Neural crest cell (in vitro differentiated cells): ENCODE measurements around the gene RDH5. TPM values are rescaled to one million over a fixed set of nuclear protein-coding genes. Genes with fewer than 3 reads are reported as not detected.
A peak's percentile ranks its signal among the peaks of the same experiment; 100 is the strongest.

Experiments used
- DNase-seq: peaks from one replicate; pipeline ENCODE4 v3.0.0; 2021; ENCODE audit warnings: low read depth, mixed read lengths, low spot score
- H3K27ac Mint-ChIP-seq: one replicate; pipeline ENCODE4 v1.8.0; 2021; ENCODE audit warnings: mild to moderate bottlenecking, mixed read lengths; ENCODE audit not compliant: unreplicated experiment
- H3K27me3 Mint-ChIP-seq: 2 replicates; pipeline ENCODE4 v1.8.0; 2021; ENCODE audit warnings: low read depth, mild to moderate bottlenecking, mixed read lengths
- H3K36me3 Mint-ChIP-seq: 2 replicates; pipeline ENCODE4 v1.8.0; 2021; ENCODE audit warnings: low read depth, mild to moderate bottlenecking, mixed read lengths
- H3K4me1 Mint-ChIP-seq: 2 replicates; pipeline ENCODE4 v1.8.0; 2021; ENCODE audit warnings: mixed read lengths
- H3K4me3 Mint-ChIP-seq: one replicate; pipeline ENCODE4 v1.8.0; 2021; ENCODE audit warnings: mild to moderate bottlenecking, mixed read lengths
- H3K9me3 Mint-ChIP-seq: 2 replicates; pipeline ENCODE4 v1.8.0; 2021; ENCODE audit warnings: mixed read lengths
- total RNA-seq: library from RNA; stranded (reverse); gene quantifications from 2 replicates; pipeline ENCODE4 v1.2.1, GENCODE V29; 2021
- TF ChIP-seq, protein P1 (sequence below): fragments of 200-600 bp; sonication (generic); conservative IDR thresholded peaks from 2 replicates; pipeline ENCODE4 v1.5.0; 2021; ENCODE audit warnings: antibody characterized with exemption, mild to moderate bottlenecking

RDH5 gene
- total RNA-seq, 1 donor from 2014 or later = 14.2 TPM

DNA sequence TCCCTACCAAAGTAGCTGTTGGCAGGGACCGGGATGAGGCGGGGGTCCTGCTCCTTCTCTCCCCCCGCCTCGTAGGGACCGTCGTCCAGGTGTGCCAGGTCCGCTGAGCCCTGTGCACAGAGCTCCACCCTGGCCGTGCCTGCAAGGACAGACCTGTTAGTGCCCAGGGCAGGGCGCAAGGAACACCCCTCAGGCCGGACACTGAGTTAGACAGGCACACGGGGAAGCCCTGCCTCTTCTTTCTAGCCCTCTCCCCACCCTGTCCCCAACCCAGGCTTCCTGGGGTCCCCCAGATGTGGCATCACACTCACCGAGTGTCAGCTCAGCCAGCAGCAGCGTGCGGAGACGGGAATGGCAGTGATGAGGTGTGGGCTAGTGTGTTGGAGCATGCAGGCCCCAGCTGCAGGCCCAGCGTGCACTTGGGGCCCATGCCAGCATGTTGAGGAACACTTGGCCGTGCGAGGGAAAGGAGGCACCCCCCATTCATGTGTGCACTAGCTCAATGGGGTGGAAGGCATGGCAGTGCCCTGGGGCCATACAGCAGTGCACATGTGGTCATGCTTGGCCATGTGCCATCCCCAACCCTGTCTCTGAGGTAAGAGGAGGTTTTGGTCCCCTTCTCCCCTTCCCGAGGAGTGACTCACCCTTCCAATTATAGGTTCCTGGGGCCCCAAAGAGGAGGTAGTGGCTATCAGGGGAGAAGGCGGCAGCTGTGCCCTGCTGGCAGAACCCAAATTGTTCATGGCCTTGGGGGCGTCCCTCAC lies 19.8 kb upstream of the RDH5 start:
- TF ChIP-seq, protein P1, sequence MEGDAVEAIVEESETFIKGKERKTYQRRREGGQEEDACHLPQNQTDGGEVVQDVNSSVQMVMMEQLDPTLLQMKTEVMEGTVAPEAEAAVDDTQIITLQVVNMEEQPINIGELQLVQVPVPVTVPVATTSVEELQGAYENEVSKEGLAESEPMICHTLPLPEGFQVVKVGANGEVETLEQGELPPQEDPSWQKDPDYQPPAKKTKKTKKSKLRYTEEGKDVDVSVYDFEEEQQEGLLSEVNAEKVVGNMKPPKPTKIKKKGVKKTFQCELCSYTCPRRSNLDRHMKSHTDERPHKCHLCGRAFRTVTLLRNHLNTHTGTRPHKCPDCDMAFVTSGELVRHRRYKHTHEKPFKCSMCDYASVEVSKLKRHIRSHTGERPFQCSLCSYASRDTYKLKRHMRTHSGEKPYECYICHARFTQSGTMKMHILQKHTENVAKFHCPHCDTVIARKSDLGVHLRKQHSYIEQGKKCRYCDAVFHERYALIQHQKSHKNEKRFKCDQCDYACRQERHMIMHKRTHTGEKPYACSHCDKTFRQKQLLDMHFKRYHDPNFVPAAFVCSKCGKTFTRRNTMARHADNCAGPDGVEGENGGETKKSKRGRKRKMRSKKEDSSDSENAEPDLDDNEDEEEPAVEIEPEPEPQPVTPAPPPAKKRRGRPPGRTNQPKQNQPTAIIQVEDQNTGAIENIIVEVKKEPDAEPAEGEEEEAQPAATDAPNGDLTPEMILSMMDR = no peak

DNA sequence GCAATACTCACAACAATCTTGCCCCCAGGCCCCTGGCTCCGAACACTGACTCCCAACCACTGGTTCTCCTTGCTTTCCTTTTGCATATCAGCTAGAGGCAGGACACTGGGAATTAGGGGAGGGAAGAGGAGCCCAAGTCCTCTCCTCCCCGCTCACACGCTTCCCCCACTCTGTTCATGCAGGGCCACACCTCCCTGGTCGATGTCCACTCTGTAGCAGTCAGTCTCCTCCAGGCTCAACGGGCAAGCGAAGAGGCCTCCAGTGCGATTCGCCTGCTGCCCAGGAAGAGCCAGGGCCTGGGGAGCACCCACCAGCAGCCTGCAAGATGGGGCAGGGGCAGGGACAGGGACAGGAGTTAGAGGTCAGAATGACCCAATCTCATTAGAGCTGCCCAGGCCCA lies 17.3 kb upstream of the RDH5 start:
- no peak for DNase-seq
- no peaks in the 10 kb centered on the region for H3K36me3 Mint-ChIP-seq
- H3K27me3 Mint-ChIP-seq = peaks cover 15% of the 10 kb centered on the region
- TF ChIP-seq, protein P1 = no peak
- no peaks in the 10 kb centered on the region for H3K9me3 Mint-ChIP-seq
- no peak overlapping the region for H3K27ac Mint-ChIP-seq
- H3K4me1 Mint-ChIP-seq = peaks cover 34% of the 10 kb centered on the region
- H3K4me3 Mint-ChIP-seq = peak overlapping the region; percentile 49

More for the DNA sequence above, 19.8 kb upstream of the RDH5 start:
- Mint-ChIP-seq H3K9me3 (no peaks in the 10 kb centered on the region), H3K4me3 (no peak overlapping the region), H3K36me3 (no peaks in the 10 kb centered on the region), H3K4me1 (peaks cover 14% of the 10 kb centered on the region), H3K27ac (no peak overlapping the region), H3K27me3 (no peaks in the 10 kb centered on the region)
- DNase-seq = no peak

DNA sequence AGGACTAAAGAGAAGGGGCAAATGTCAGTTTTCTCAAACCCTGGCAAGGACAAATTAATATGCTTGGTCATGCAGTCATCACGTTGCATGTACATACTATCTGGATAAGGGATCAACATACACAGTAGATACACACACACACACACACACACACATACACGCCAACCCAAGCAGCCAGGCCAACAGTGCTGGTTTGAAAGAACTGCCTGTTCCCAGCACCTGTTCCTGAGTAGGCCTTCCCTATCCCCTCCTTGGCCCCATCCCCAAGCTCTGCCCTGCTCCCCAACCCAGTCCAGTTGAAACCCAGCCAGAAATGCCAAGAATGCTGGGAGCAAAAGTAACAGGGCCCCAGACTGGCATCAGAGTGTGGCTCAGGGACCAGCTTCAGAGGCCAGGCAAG lies 16.9 kb upstream of the RDH5 start:
- TF ChIP-seq, protein P1 = no peak
- Mint-ChIP-seq H3K27me3 (peaks cover 19% of the 10 kb centered on the region), H3K4me1 (peaks cover 38% of the 10 kb centered on the region), H3K27ac (no peak overlapping the region), H3K9me3 (no peaks in the 10 kb centered on the region), H3K36me3 (no peaks in the 10 kb centered on the region), H3K4me3 (peak overlapping the region; percentile 49)
- no peak for DNase-seq

DNA sequence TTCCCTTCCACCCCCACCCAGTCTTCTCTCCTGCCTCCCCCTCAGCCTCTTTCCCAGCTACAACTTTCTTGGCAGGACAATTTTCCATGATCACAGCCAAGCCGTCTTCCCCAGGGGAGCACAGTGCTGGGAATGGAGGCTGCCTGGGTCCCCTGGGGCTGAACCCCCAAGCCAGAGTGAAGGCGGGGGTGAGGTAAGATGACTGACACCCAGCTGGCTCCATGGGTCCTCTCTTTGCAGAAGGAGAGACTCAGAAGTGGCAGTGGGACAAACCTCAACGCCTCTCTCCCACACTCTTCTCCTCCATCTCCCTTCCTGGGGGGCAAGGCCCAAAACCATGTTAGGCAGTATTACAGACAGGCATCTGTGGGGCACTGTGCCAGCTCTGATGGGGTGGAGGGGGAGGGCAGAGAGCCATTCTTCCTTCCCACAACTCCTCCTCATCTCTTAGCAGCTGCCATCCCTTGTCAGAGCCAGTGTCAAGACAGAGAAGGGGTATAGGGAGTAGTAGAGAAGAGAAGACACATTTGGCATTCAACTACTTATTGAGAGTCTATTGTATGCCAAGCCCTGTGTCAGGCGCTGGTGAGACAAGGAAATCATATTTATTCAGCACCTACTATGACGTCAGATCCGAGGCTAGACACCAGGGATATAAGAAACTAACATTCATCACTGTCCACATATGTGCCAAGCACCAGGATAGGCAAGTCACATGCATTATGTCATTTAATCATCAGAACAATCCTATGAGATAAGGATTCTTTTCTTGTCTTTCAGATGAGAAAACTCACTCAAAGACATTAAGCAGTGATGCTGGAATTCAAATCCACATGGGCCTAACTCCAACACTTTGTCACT lies 16.1 kb upstream of the RDH5 start:
- Mint-ChIP-seq H3K36me3 (no peaks in the 10 kb centered on the region), H3K4me1 (peaks cover 46% of the 10 kb centered on the region), H3K27me3 (peaks cover 27% of the 10 kb centered on the region), H3K27ac (no peak overlapping the region), H3K9me3 (no peaks in the 10 kb centered on the region), H3K4me3 (peak overlapping the region; percentile 87)
- TF ChIP-seq, protein P1 = no peak
- DNase-seq = no peak

DNA sequence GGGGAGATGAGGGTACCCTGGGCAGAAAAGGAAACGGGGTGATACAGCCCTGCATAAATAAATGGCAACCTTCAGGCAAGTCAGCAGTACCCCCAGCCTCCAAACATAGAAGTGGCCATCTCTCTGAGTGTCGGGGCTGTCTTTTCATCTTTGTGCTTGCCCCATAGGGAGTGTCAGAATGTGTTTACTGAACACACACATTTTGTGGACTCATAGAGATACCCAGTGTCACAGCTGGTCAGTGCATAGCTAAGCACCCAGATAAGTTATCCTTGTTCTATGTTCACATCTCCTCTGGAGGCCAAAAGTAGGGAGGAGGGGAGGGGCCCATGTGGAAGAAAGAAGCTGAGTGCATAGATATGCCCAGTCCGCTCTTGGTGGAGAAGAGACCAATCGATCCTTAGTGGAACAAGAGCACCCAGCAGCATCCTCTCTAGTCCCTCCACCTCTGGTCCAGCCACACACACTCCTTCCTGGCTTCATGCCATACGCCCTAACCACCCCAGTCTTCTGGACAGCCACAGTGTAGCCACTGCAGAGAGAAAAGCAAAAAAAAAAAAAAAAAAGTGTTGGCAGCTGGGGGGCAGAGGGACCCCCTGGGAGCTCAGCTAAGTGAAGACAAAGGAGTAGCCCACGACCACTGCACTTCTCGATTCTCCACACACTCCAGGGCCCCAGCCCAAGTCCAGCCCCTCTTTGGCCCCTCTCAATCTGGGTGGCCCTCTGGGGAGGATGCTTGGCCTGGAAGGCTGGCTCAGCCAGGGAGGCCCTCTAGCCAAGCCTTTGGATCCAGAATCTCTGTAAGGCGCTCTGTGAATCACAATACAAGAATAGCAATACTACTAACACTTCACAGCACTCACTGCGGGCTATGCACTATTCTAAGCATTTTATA lies 15.1 kb upstream of the RDH5 start:
- Mint-ChIP-seq H3K36me3 (no peaks in the 10 kb centered on the region), H3K4me3 (peak overlapping the region; percentile 87), H3K9me3 (no peaks in the 10 kb centered on the region), H3K4me1 (peaks cover 47% of the 10 kb centered on the region), H3K27me3 (peaks cover 37% of the 10 kb centered on the region), H3K27ac (no peak overlapping the region)
- no peak for DNase-seq
- TF ChIP-seq, protein P1 = no peak
